Sigmoid colon (tissue), 4 donors: ENCODE data around the gene CYP26C1.

Experiments
- EP300 ChIP-seq, 4 donors: sonication (generic); formaldehyde crosslinking; IDR thresholded peaks; one replicate each; pipeline ENCODE4 v1.6.1; 2017; ENCODE audit warnings: antibody characterized with exemption in 4 of 4
- POLR2A ChIP-seq, 2 donors: fragments of 450-650 bp; IDR thresholded peaks; one replicate each; pipeline ENCODE4 v1.6.1; 2016; ENCODE audit warnings: antibody characterized with exemption in 2 of 2, mild to moderate bottlenecking in 2 of 2, moderate library complexity in 2 of 2
- POLR2AphosphoS5 ChIP-seq, 4 donors: sonication (generic); formaldehyde crosslinking; IDR thresholded peaks; one replicate each; pipeline ENCODE4 v1.6.1; 2017; ENCODE audit warnings: antibody characterized with exemption in 4 of 4
- TF ChIP-seq, protein P1 (sequence below), 4 experiments: fragments of 450-650 bp in 3 of 4; fragments of 200-600 bp in 1 of 4; IDR thresholded peaks; one replicate each; pipeline ENCODE4 v1.5.1; 2016 to 2019; ENCODE audit warnings: antibody characterized with exemption in 4 of 4, mild to moderate bottlenecking in 3 of 4, moderate library complexity in 2 of 4

- TF ChIP-seq, protein P1, sequence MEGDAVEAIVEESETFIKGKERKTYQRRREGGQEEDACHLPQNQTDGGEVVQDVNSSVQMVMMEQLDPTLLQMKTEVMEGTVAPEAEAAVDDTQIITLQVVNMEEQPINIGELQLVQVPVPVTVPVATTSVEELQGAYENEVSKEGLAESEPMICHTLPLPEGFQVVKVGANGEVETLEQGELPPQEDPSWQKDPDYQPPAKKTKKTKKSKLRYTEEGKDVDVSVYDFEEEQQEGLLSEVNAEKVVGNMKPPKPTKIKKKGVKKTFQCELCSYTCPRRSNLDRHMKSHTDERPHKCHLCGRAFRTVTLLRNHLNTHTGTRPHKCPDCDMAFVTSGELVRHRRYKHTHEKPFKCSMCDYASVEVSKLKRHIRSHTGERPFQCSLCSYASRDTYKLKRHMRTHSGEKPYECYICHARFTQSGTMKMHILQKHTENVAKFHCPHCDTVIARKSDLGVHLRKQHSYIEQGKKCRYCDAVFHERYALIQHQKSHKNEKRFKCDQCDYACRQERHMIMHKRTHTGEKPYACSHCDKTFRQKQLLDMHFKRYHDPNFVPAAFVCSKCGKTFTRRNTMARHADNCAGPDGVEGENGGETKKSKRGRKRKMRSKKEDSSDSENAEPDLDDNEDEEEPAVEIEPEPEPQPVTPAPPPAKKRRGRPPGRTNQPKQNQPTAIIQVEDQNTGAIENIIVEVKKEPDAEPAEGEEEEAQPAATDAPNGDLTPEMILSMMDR (IDR thresholded peaks at IDR 0.05): no peak
- TF ChIP-seq EP300 (IDR thresholded peaks at IDR 0.05) (no peak), POLR2A (IDR thresholded peaks at IDR 0.05) (no peak), POLR2AphosphoS5 (IDR thresholded peaks at IDR 0.05) (no peak)
Observed at GRCh38 chr10:93083743-93084539, 23.3 kb downstream of the CYP26C1 start.
